Psoas muscle (tissue), 8 donors: ENCODE results near the gene MCOLN1. TPM values are rescaled to one million over a fixed set of nuclear protein-coding genes. Genes with fewer than 3 reads are reported as not detected.

Experiments used
- ATAC-seq, 4 donors: fragments of 200-7000 bp; cut with Tn5 transposase; one replicate each; pipeline ENCODE4 v1.9.1; 2020; ENCODE audit warnings: moderate library complexity in 3 of 4, mild to moderate bottlenecking in 2 of 4
- DNase-seq, 2 donors: peaks; one replicate each; pipeline ENCODE4 v3.0.0-alpha.2; 2020
- H3K27ac ChIP-seq: fragments of 200-600 bp; one replicate; pipeline ENCODE4 v1.8.0; 2022
- H3K27me3 ChIP-seq, 3 donors: fragments of 200-600 bp in 1 of 3; one replicate each; pipeline versions ENCODE4 v1.6.1 to v1.8.0; 2013 to 2022; ENCODE audit warnings: low read length in 2 of 3, mild to moderate bottlenecking in 2 of 3, moderate library complexity in 1 of 3; ENCODE audit not compliant: insufficient read depth in 3 of 3
- H3K36me3 ChIP-seq, 2 donors: fragments of 200-600 bp in 1 of 2; one replicate each; pipeline versions ENCODE4 v1.6.1 to v1.8.0; 2013 to 2022; ENCODE audit warnings: low read depth in 1 of 2, mild to moderate bottlenecking in 1 of 2, moderate library complexity in 1 of 2; ENCODE audit not compliant: insufficient read depth in 1 of 2
- H3K4me1 ChIP-seq: fragments of 200-600 bp; one replicate; pipeline ENCODE4 v1.8.0; 2022
- H3K4me3 ChIP-seq: fragments of 200-600 bp; one replicate; pipeline ENCODE4 v1.8.0; 2022; ENCODE audit warnings: mild to moderate bottlenecking
- H3K9me3 ChIP-seq: fragments of 200-600 bp; one replicate; pipeline ENCODE4 v1.8.0; 2022
- WGBS, 3 donors: extraction: QIAGEN DNeasy Blood & Tissue Kit; methylation state at CpG; one replicate each; pipeline versions ENCODE4 v1.1.6 to v1.1.7; 2013; 5-methylcytosine and 5-hydroxymethylcytosine counted together
- intact Hi-C, 2 donors: fragments of 100-400 bp; cut with DNase I; formaldehyde crosslinking; loops; one replicate each; pipeline versions ENCODE4 v1.11.0 to v1.14.2; 2022
- polyA plus RNA-seq, 3 donors: library from polyadenylated mRNA; stranded (reverse); fragments of 200-250 nt; gene quantifications; one replicate each; pipeline ENCODE4 v1.2.3, GENCODE V29; 2013
- total RNA-seq, 4 donors: library from RNA; stranded (reverse); fragmentation: NEBNext Ultra II Directional in 2 of 4; extraction: Animal tissue kit (Norgen Biotek cat#: 25700) in 2 of 4; gene quantifications; one replicate each; pipeline versions ENCODE4 v1.2.1 to v1.2.4, GENCODE V29; 2021 to 2023
- TF ChIP-seq, protein P1 (sequence below): fragments of 200-600 bp; IDR thresholded peaks from one replicate; pipeline ENCODE4 v1.8.0; 2022; ENCODE audit warnings: antibody characterized with exemption
- donor health status: healthy with polysubstance abuse.
- donor health status: DM: no; HTN: no; CAD: no; lungs with moderate emphysema.
- donor health status: Bipolar disorder and iron deficiency.
- donor health status: healthy.
- donor health status: DM: yes; HTN: yes; CAD: no.
- donor health status: DM: no; HTN: no; CAD: no.
- donor health status: DM: no; HTN: no; CAD: no.
- donor health status: DM: yes; HTN: yes; CAD: no.

MCOLN1 gene
- total and polyA plus RNA-seq, 7 donors = 15.4 to 28.6 (median 17.8) TPM

DNA sequence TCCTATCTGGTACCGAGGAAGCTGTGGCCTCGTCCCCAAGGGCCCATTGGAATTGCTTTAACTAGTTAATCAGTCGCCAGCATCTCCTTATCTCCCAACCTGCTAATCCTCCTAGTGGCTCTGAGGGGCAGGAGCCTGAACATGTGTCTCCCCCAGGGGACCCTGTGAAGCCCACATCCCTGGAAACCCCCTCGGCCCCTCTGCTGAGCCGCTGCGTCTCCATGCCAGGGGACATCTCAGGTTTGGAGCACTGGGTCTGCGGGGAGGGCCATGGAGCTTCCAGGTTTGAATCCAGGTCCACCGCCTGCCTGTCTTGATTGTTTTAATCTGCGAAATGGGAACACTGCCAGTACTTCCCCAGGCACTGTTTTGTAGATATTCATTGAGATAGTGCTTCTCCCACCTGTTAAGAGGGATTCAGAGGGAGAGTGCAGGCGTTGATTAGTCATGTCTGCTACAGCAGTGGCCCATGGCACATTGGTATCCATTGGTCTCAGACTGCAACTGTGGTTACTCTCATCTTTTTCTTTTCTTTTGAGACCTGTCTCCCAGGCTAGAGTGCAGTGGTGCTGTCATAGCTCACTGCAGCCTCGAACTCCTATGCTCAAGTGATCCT, 19.5 kb downstream of the MCOLN1 start:
- intact Hi-C loops = no loop called here
- no peak for DNase-seq
- Histone ChIP-seq H3K4me1 (no peaks in the 10 kb centered on the region), H3K27me3 (no peaks in the 10 kb centered on the region), H3K4me3 (no peak overlapping the region), H3K36me3 (peaks cover 7 to 82% of the 10 kb centered on the region in 2 donors), H3K9me3 (no peaks in the 10 kb centered on the region), H3K27ac (no peak overlapping the region)
- 96 to 99% (median 97%) methylated on average over 11 of the region's 11 CpGs for WGBS, 3 donors
- no peak for ATAC-seq
- TF ChIP-seq, protein P1, sequence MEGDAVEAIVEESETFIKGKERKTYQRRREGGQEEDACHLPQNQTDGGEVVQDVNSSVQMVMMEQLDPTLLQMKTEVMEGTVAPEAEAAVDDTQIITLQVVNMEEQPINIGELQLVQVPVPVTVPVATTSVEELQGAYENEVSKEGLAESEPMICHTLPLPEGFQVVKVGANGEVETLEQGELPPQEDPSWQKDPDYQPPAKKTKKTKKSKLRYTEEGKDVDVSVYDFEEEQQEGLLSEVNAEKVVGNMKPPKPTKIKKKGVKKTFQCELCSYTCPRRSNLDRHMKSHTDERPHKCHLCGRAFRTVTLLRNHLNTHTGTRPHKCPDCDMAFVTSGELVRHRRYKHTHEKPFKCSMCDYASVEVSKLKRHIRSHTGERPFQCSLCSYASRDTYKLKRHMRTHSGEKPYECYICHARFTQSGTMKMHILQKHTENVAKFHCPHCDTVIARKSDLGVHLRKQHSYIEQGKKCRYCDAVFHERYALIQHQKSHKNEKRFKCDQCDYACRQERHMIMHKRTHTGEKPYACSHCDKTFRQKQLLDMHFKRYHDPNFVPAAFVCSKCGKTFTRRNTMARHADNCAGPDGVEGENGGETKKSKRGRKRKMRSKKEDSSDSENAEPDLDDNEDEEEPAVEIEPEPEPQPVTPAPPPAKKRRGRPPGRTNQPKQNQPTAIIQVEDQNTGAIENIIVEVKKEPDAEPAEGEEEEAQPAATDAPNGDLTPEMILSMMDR = no peak

DNA sequence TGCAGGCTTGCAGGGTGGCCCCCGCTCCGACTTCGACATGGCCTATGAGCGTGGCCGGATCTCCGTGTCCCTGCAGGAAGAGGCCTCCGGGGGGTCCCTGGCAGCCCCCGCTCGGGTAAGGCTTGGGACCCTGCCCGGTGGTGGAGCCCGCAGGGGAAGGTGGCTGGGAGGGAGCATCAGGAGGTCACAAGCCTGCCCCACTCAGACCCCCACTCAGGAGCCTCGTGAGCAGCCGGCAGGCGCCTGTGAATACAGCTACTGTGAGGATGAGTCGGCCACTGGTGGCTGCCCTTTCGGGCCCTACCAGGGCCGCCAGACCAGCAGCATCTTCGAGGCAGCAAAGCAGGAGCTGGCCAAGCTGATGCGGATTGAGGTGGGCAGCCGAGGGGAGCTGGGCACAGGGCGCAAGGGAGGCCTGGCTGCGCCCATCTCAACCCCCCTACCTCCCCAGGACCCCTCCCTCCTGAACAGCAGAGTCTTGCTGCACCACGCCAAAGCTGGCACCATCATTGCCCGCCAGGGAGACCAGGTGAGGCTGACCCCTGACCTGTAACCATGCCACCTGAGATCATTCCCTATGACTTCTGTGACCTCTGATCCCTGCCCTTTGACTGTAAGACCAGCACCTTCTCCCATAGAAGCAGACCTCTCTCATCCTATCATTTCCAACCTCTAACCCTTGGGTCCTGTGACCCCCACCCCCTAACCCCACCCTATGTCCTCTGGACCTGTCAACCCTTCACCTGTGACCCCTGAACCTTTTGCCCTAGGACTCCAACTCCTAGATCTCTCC, 20.3 kb downstream of the MCOLN1 start:
- Histone ChIP-seq H3K27me3 (no peaks in the 10 kb centered on the region), H3K36me3 (peaks cover 7 to 79% of the 10 kb centered on the region in 2 donors), H3K4me3 (no peak overlapping the region), H3K9me3 (no peaks in the 10 kb centered on the region), H3K4me1 (no peaks in the 10 kb centered on the region), H3K27ac (no peak overlapping the region)
- ATAC-seq (no peak), DNase-seq (no peak)
- intact Hi-C loops = no loop called here
- WGBS, 3 donors = 93 to 96% (median 96%) methylated on average over 24 of the region's 24 CpGs
- TF ChIP-seq, protein P1 = no peak

DNA sequence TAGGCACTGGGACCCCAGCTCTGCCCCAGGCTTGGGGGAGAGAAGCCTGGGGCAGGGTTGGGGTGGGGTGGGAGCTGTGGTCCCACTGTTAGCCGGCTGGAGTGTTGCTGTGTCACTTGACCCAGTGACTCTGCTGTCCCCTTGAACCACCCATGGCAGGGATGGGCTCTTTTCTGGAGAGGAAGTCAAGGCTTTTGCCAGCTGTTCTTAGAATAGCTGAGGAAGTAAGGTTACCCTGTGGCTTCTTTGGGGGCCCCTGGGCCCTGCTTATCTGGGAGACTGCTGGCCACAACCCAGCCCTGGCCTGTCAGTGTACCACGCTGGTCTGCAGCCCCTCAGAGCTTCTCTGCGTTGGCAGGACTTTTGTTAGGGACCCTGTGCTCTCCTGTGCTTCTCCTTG, 22.2 kb downstream of the MCOLN1 start:
- DNase-seq (no peak), ATAC-seq (peak in 1 of 4 donors; percentile 7)
- H3K27ac ChIP-seq = no peak overlapping the region
- intact Hi-C loops = no loop called here
- TF ChIP-seq, protein P1 = no peak
- WGBS, 3 donors = 86 to 94% (median 87%) methylated on average over 3 of the region's 3 CpGs
- no peaks in the 10 kb centered on the region for H3K9me3 ChIP-seq
- no peak overlapping the region for H3K4me3 ChIP-seq
- no peaks in the 10 kb centered on the region for H3K4me1 ChIP-seq
- peaks cover 7 to 61% of the 10 kb centered on the region in 2 donors for H3K36me3 ChIP-seq
- no peaks in the 10 kb centered on the region for H3K27me3 ChIP-seq

DNA sequence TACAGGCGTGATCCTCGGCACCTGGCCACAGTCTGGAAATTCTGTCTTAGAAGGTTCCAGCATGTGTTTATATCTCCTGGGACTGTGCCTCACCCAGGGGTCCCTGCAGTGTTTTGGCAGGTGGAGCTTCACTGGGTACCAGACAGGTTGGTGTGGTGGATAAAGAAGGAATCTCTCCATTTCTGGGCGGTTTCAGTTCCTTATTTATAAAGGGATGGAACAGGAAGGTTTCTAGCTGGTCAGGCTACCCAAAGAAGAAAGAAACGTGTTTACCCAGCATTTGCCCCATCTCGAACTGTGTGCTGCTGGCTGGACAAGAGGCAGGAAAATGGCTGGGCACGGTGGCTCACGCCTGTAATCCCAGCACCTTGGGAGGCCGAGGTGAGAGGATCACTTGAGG, 22.9 kb downstream of the MCOLN1 start:
- no peaks in the 10 kb centered on the region for H3K9me3 ChIP-seq
- H3K36me3 ChIP-seq = peaks cover 4 to 60% of the 10 kb centered on the region in 2 donors
- no peak overlapping the region for H3K27ac ChIP-seq
- ATAC-seq (no peak), DNase-seq (no peak)
- intact Hi-C loops = no loop called here
- H3K27me3 ChIP-seq = no peaks in the 10 kb centered on the region
- H3K4me3 ChIP-seq = no peak overlapping the region
- no peaks in the 10 kb centered on the region for H3K4me1 ChIP-seq
- TF ChIP-seq, protein P1 = no peak
- 84 to 90% (median 87%) methylated on average over 8 of the region's 8 CpGs for WGBS, 3 donors
